GM18499 (cell line): Measurements from ENCODE around the gene CCL14.
"Not testable (repeated sequence)": the region's sequence is repeated elsewhere in the genome, so short reads cannot be mapped to it uniquely, and the experiment has no call there.

Source experiments
- ATAC-seq: cut with Tn5 transposase; IDR thresholded peaks from one replicate; pipeline ENCODE4 v1.9.1; 2021; ENCODE audit warnings: moderate number of reproducible peaks; ENCODE audit not compliant: insufficient read depth, unreplicated experiment

The CCL14 gene

GRCh38 chr17:35995346-35995745, 8.8 kb upstream of the CCL14 start:
- ATAC-seq: not testable (repeated sequence)

GRCh38 chr17:35991075-35991474, 4.5 kb upstream of the CCL14 start:
- no peak for ATAC-seq

GRCh38 chr17:35988164-35988563, 1.6 kb upstream of the CCL14 start:
- no peak for ATAC-seq

- ATAC-seq: no peak
Observed at GRCh38 chr17:35984140-35984539, 2.4 kb downstream of the CCL14 start.

- ATAC-seq: no peak
Observed at GRCh38 chr17:35982409-35983191, 3.9 kb downstream of the CCL14 start.

GRCh38 chr17:35981908-35982330, 4.6 kb downstream of the CCL14 start:
- no peak for ATAC-seq

GRCh38 chr17:35981246-35981645, 5.3 kb downstream of the CCL14 start, which contains the start of gene CCL16:
TSS of gene CCL16 (minus strand) at chr17:35981497. CDS start at chr17:35981420, 77 bp downstream.
- no peak for ATAC-seq

- no peak for ATAC-seq
Observed at GRCh38 chr17:35978346-35978745, 8.2 kb downstream of the CCL14 start.

- no peak for ATAC-seq
Observed at GRCh38 chr17:35977509-35977908, 9.0 kb downstream of the CCL14 start.

- no peak for ATAC-seq
Observed at GRCh38 chr17:35973333-35974260, 12.9 kb downstream of the CCL14 start.

GRCh38 chr17:35972945-35973332, 13.6 kb downstream of the CCL14 start:
- no peak for ATAC-seq

GRCh38 chr17:35972535-35972934, 14.0 kb downstream of the CCL14 start:
- no peak for ATAC-seq

- no peak for ATAC-seq
Observed at GRCh38 chr17:35972066-35972465, 14.5 kb downstream of the CCL14 start.

GRCh38 chr17:35969558-35970380, 16.8 kb downstream of the CCL14 start:
- no peak for ATAC-seq

GRCh38 chr17:35968520-35969054, 17.9 kb downstream of the CCL14 start:
- ATAC-seq: no peak

- ATAC-seq: no peak
Observed at GRCh38 chr17:35965272-35965671, 21.3 kb downstream of the CCL14 start.

- ATAC-seq: no peak
Observed at GRCh38 chr17:35963663-35964062, 22.9 kb downstream of the CCL14 start.

- ATAC-seq: no peak
Observed at GRCh38 chr17:35953720-35954119, 32.8 kb downstream of the CCL14 start.

GRCh38 chr17:35949401-35949800, 37.1 kb downstream of the CCL14 start:
- no peak for ATAC-seq

- ATAC-seq: no peak
Observed at GRCh38 chr17:35948092-35948491, 38.4 kb downstream of the CCL14 start.
